H9 (cell line): ENCODE measurements around the gene ROR1. TPM values are rescaled to one million over a fixed set of nuclear protein-coding genes. Genes with fewer than 3 reads are reported as not detected.

Experiments
- DNase-seq: peaks from one replicate; pipeline ENCODE4 v3.0.0-alpha.2; 2017
- H2AFZ ChIP-seq: one replicate; pipeline ENCODE4 v1.6.1; 2013; ENCODE audit warnings: mild to moderate bottlenecking, low read length, control low read depth, moderate library complexity
- H2AK5ac ChIP-seq: 2 replicates; pipeline ENCODE4 v1.6.1; 2013; ENCODE audit warnings: low read length, control low read depth, mixed read lengths; ENCODE audit not compliant: insufficient read length
- H2BK120ac ChIP-seq: one replicate; pipeline ENCODE4 v1.6.1; 2013; ENCODE audit warnings: low read depth, mild to moderate bottlenecking, low read length, control low read depth, inconsistent platforms; ENCODE audit not compliant: poor library complexity, severe bottlenecking
- H2BK12ac ChIP-seq: 2 replicates; pipeline ENCODE4 v1.6.1; 2013; ENCODE audit warnings: low read length, control low read depth, mixed read lengths, low read depth; ENCODE audit not compliant: insufficient read length
- H2BK15ac ChIP-seq: 2 replicates; pipeline ENCODE4 v1.6.1; 2013; ENCODE audit warnings: low read depth, low read length, control low read depth
- H2BK20ac ChIP-seq: one replicate; pipeline ENCODE4 v1.6.1; 2013; ENCODE audit warnings: low read depth, mild to moderate bottlenecking, low read length, control low read depth, inconsistent platforms; ENCODE audit not compliant: poor library complexity, severe bottlenecking
- H2BK5ac ChIP-seq: 2 replicates; pipeline ENCODE4 v1.6.1; 2013; ENCODE audit warnings: low read length, control low read depth, mixed read lengths; ENCODE audit not compliant: insufficient read length
- H3K14ac ChIP-seq: 2 replicates; pipeline ENCODE4 v1.6.1; 2013; ENCODE audit warnings: low read length, control low read depth; ENCODE audit not compliant: insufficient read depth
- H3K18ac ChIP-seq: 2 replicates; pipeline ENCODE4 v1.6.1; 2013; ENCODE audit warnings: low read depth, mild to moderate bottlenecking, mixed read lengths, low read length, control low read depth; ENCODE audit not compliant: insufficient read length
- H3K23ac ChIP-seq: 2 replicates; pipeline ENCODE4 v1.6.1; 2013; ENCODE audit warnings: low read length, control low read depth, mixed read lengths, low read depth; ENCODE audit not compliant: insufficient read length
- H3K23me2 ChIP-seq: 2 replicates; pipeline ENCODE4 v1.6.1; 2013; ENCODE audit warnings: low read depth, mild to moderate bottlenecking, mixed read lengths, low read length, control low read depth; ENCODE audit not compliant: insufficient read length, poor library complexity, severe bottlenecking
- H3K27ac ChIP-seq: 2 replicates; pipeline ENCODE4 v1.5.1; 2013; ENCODE audit warnings: low read length, control low read depth, mixed read lengths, low read depth; ENCODE audit not compliant: insufficient read length
- H3K27me3 ChIP-seq: 2 replicates; pipeline ENCODE4 v1.6.1; 2013; ENCODE audit warnings: low read length, control low read depth, inconsistent platforms; ENCODE audit not compliant: insufficient read depth
- H3K4ac ChIP-seq: 2 replicates; pipeline ENCODE4 v1.6.1; 2013; ENCODE audit warnings: low read depth, mild to moderate bottlenecking, control low read depth, inconsistent platforms, low read length, moderate library complexity
- H3K4me1 ChIP-seq: 2 replicates; pipeline ENCODE4 v1.6.1; 2013; ENCODE audit warnings: low read length, control low read depth, inconsistent platforms; ENCODE audit not compliant: insufficient read depth
- H3K4me2 ChIP-seq: 2 replicates; pipeline ENCODE4 v1.6.1; 2013; ENCODE audit warnings: low read length, control low read depth, mixed read lengths; ENCODE audit not compliant: insufficient read length, insufficient read depth
- H3K56ac ChIP-seq: 2 replicates; pipeline ENCODE4 v1.6.1; 2013; ENCODE audit warnings: low read depth, mild to moderate bottlenecking, mixed read lengths, low read length, control low read depth; ENCODE audit not compliant: insufficient read length
- H3K79me1 ChIP-seq: 2 replicates; pipeline ENCODE4 v1.6.1; 2013; ENCODE audit warnings: low read depth, mild to moderate bottlenecking, moderate library complexity, low read length, control low read depth, inconsistent platforms; ENCODE audit not compliant: insufficient read depth, poor library complexity, severe bottlenecking
- H3K79me2 ChIP-seq: 2 replicates; pipeline ENCODE4 v1.6.1; 2013; ENCODE audit warnings: low read length, control low read depth, inconsistent platforms; ENCODE audit not compliant: insufficient read depth
- H3K9ac ChIP-seq: 2 replicates; pipeline ENCODE4 v1.6.1; 2013; ENCODE audit warnings: low read length, control low read depth, mixed read lengths; ENCODE audit not compliant: insufficient read length; ENCODE audit errors: extremely low read depth
- H3K9me3 ChIP-seq: one replicate; pipeline ENCODE4 v1.6.1; 2013; ENCODE audit warnings: low read depth, low read length, inconsistent platforms; ENCODE audit not compliant: control insufficient read depth
- H3T11ph ChIP-seq: one replicate; pipeline ENCODE4 v1.6.1; 2013; ENCODE audit warnings: mild to moderate bottlenecking, low read length, control low read depth, inconsistent platforms
- H4K20me1 ChIP-seq: one replicate; pipeline ENCODE4 v1.6.1; 2013; ENCODE audit not compliant: control insufficient read depth, insufficient read length, insufficient read depth
- H4K5ac ChIP-seq: 2 replicates; pipeline ENCODE4 v1.6.1; 2013; ENCODE audit warnings: low read depth, mild to moderate bottlenecking, mixed read lengths, low read length, control low read depth; ENCODE audit not compliant: insufficient read length
- H4K8ac ChIP-seq: replicated peaks from 2 replicates; pipeline ENCODE4 v1.6.1; 2013; ENCODE audit warnings: low read length, control low read depth, mixed read lengths, low read depth; ENCODE audit not compliant: insufficient read length
- H4K91ac ChIP-seq: 2 replicates; pipeline ENCODE4 v1.6.1; 2013; ENCODE audit warnings: low read depth, mild to moderate bottlenecking, moderate library complexity, mixed read lengths, low read length, control low read depth; ENCODE audit not compliant: insufficient read length
- H3K27ac Mint-ChIP-seq, 3 experiments: 2 replicates in 2 of 3; 3 replicates in 1 of 3; pipeline ENCODE4 v1.8.0; 2020 to 2021; ENCODE audit warnings: mixed read lengths in 3 of 3, mild to moderate bottlenecking in 1 of 3, moderate library complexity in 1 of 3
- H3K27me3 Mint-ChIP-seq: 2 replicates; pipeline ENCODE4 v1.8.0; 2021; ENCODE audit warnings: low read depth, mild to moderate bottlenecking, moderate library complexity, mixed read lengths
- H3K36me3 Mint-ChIP-seq, 3 experiments: 2 replicates in 2 of 3; 3 replicates in 1 of 3; pipeline ENCODE4 v1.8.0; 2020 to 2021; ENCODE audit warnings: low read depth in 3 of 3, mixed read lengths in 3 of 3; ENCODE audit not compliant: insufficient read depth in 1 of 3
- H3K4me1 Mint-ChIP-seq, 2 experiments: 2 replicates each; pipeline ENCODE4 v1.8.0; 2020; ENCODE audit warnings: mixed read lengths in 2 of 2
- H3K4me3 Mint-ChIP-seq, 2 experiments: 2 replicates in 1 of 2; 3 replicates in 1 of 2; pipeline ENCODE4 v1.8.0; 2020 to 2021; ENCODE audit warnings: mild to moderate bottlenecking in 2 of 2, mixed read lengths in 2 of 2, moderate library complexity in 1 of 2
- H3K9me3 Mint-ChIP-seq, 2 experiments: 2 replicates in 1 of 2; 3 replicates in 1 of 2; pipeline ENCODE4 v1.8.0; 2020; ENCODE audit warnings: mild to moderate bottlenecking in 2 of 2, mixed read lengths in 2 of 2, moderate library complexity in 1 of 2
- WGBS: extraction: QIAGEN DNeasy Blood & Tissue Kit; methylation state at CpG from one replicate; pipeline ENCODE4 v1.1.7; 2013; ENCODE audit warnings: missing lambda C conversion rate, low lambda C conversion rate, mixed read lengths; ENCODE audit not compliant: insufficient read length; ENCODE audit errors: extremely low coverage; 5-methylcytosine and 5-hydroxymethylcytosine counted together
- total RNA-seq: library from RNA; stranded (reverse); gene quantifications from 2 replicates; pipeline ENCODE4 v1.2.1, GENCODE V29; 2021
- TF ChIP-seq, protein P1 (sequence below): fragments of 200-600 bp; sonication (generic); conservative IDR thresholded peaks from 3 replicates; pipeline ENCODE4 v1.8.0; 2021; ENCODE audit warnings: antibody characterized with exemption, mild to moderate bottlenecking

ROR1 gene
- total RNA-seq, 1 experiment from 2014 or later: 75.9 TPM

DNA sequence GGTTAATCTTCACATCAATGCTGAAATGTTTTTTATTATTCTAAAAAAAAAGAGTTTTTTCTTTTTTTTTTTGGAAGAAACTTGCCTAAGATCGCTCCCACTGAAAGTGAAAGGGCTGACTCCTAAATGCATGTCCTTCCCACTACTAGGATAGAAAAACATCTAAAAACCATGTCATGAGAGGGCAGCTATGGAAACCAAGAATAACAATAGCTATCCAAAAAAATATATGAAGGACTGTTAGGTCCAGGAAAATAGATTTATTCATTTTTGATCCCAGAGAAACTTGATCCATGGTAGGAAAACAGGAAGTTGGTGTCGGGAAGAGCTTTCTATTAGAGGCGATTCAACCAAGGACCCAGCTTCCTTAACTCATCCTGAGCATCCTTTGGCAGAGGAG is 23.1 kb upstream of the ROR1 start:
- Mint-ChIP-seq H3K4me1 (peaks cover 15% of the 10 kb centered on the region in 2 experiments), H3K27me3 (no peaks in the 10 kb centered on the region; the same call in 1 of the 2 replicates), H3K9me3 (no peaks in the 10 kb centered on the region), H3K4me3 (no peak overlapping the region), H3K36me3 (no peaks in the 10 kb centered on the region), H3K27ac (no peak overlapping the region)
- no peak for DNase-seq
- H3K27me3 ChIP-seq: no peaks in the 10 kb centered on the region
- no peaks in the 10 kb centered on the region for H3K79me2 ChIP-seq
- H2BK15ac ChIP-seq: no peak overlapping the region; the same call in 1 of the 2 replicates
- H4K91ac ChIP-seq: no peak overlapping the region
- no peak overlapping the region for H4K5ac ChIP-seq
- no peak overlapping the region for H3K14ac ChIP-seq
- TF ChIP-seq, protein P1, sequence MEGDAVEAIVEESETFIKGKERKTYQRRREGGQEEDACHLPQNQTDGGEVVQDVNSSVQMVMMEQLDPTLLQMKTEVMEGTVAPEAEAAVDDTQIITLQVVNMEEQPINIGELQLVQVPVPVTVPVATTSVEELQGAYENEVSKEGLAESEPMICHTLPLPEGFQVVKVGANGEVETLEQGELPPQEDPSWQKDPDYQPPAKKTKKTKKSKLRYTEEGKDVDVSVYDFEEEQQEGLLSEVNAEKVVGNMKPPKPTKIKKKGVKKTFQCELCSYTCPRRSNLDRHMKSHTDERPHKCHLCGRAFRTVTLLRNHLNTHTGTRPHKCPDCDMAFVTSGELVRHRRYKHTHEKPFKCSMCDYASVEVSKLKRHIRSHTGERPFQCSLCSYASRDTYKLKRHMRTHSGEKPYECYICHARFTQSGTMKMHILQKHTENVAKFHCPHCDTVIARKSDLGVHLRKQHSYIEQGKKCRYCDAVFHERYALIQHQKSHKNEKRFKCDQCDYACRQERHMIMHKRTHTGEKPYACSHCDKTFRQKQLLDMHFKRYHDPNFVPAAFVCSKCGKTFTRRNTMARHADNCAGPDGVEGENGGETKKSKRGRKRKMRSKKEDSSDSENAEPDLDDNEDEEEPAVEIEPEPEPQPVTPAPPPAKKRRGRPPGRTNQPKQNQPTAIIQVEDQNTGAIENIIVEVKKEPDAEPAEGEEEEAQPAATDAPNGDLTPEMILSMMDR: no peak
- H2AK5ac ChIP-seq: no peak overlapping the region
- H3K23ac ChIP-seq: no peak overlapping the region
- no peak overlapping the region for H2BK12ac ChIP-seq
- H3K4me1 ChIP-seq: peaks cover 5% of the 10 kb centered on the region; the same call in 1 of the 2 replicates
- no peak overlapping the region for H2BK5ac ChIP-seq
- H4K8ac ChIP-seq: no peak overlapping the region
- no peak overlapping the region for H3K9ac ChIP-seq
- H3K79me1 ChIP-seq: no peaks in the 10 kb centered on the region
- no CpG with 5 or more reads among the region's 3 CpGs for WGBS
- H3K4ac ChIP-seq: no peak overlapping the region
- H2AFZ ChIP-seq: no peak overlapping the region
- no peaks in the 10 kb centered on the region for H3K23me2 ChIP-seq
- no peaks in the 10 kb centered on the region for H4K20me1 ChIP-seq
- H2BK20ac ChIP-seq: no peak overlapping the region
- H2BK120ac ChIP-seq: no peak overlapping the region
- H3K9me3 ChIP-seq: no peaks in the 10 kb centered on the region
- H3K4me2 ChIP-seq: no peak overlapping the region
- no peak overlapping the region for H3K27ac ChIP-seq
- no peak overlapping the region for H3K18ac ChIP-seq
- no peak overlapping the region for H3T11ph ChIP-seq
- H3K56ac ChIP-seq: no peak overlapping the region
